Measurements from ENCODE around the gene YIPF3. TPM values are rescaled to one million over a fixed set of nuclear protein-coding genes. Genes with fewer than 3 reads are reported as not detected.
"Not testable (repeated sequence)": the region's sequence is repeated elsewhere in the genome, so short reads cannot be mapped to it uniquely, and the experiment has no call there.

The YIPF3 gene
- total and polyA plus RNA-seq, 9 of the 15 experiments (the other 6 are each of a cell fraction or from before 2014, with no cell fraction given) = 27.5 to 75.3 (median 57.6) TPM

DNA sequence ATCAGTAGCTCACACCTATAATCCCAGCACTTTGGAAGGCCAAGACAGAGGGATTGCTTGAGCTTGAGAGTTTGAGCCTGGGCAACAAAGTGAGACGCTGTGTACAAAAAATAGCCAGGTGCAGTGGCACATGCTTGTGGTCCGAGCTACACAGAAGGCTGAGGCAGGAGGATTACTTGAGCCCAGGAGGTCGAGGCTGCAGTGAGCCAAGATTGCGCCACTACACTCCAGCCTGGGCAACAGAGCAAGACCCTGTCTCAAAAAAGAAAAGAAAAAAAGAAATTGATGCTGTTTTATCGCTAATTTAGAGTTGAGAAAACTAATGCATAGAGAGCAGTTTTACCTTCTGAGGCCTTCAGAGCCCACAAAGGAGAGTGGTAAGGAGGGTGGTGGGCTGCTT, 18.4 kb downstream of the YIPF3 start:
- POLR2A ChIA-PET = interaction anchor here (0.5 to 1.8 kb wide), 4 partner anchors 9 to 130 kb away, joined by 3 to 4 read pairs (median 4); no protein-coding TSS in a partner anchor
- BruUV-seq (replicated peaks); H3K9ac ChIP-seq (ENCODE audit: insufficient read depth in 1 of 2, low read depth in 2 of 2, low read length in 2 of 2); H2AFZ ChIP-seq (ENCODE audit: low read depth, low read length); H3K9me3 ChIP-seq (replicated peaks; ENCODE audit: control insufficient read depth, insufficient read depth, low read depth, low read length); H3K4me2 ChIP-seq (ENCODE audit: insufficient read depth, low read length); FAIRE-seq; DNase-seq (ENCODE audit: extremely low read depth in 1 of 4, low spot score in 3 of 4); H3K79me2 ChIP-seq (ENCODE audit: control insufficient read depth, insufficient read depth, low read length); H3K9me1 ChIP-seq (ENCODE audit: control insufficient read depth, insufficient read depth, low read length); ATAC-seq; H3K27me3 ChIP-seq (ENCODE audit: control insufficient read depth in 2 of 2, insufficient read depth in 2 of 2, low read length in 2 of 2); H3K4me3 ChIP-seq; H3K27ac ChIP-seq (ENCODE audit: extremely low read depth, low read depth, low read length); intact Hi-C loops (cut with micrococcal nuclease); in situ Hi-C loops (cut with MboI): not testable (repeated sequence)
- TF ChIP-seq CEBPB (tag; IDR thresholded peaks at IDR 0.05) (peak; percentile 33), ZNF121 (CRISPR knock-in tag; conservative IDR thresholded peaks at IDR 0.05) (peak; percentile 9; the same call in 1 of the 2 replicates)
- Histone ChIP-seq H4K20me1 (replicated peaks; ENCODE audit: control insufficient read depth, insufficient read depth, low read length) (peaks cover 21% of the 10 kb centered on the region), H3K4me1 (replicated peaks in 1 of 2; ENCODE audit: control insufficient read depth in 2 of 2, insufficient read depth in 2 of 2, low read length in 2 of 2) (peaks cover 16 to 24% of the 10 kb centered on the region in 2 experiments), H3K36me3 (ENCODE audit: control insufficient read depth, insufficient read depth, low read length) (peaks cover 54% of the 10 kb centered on the region; the same call in 2 of the 3 replicates)
- WGBS (ENCODE audit: insufficient coverage, low coverage, missing lambda C conversion rate) = 83% methylated on average over 5 of the region's 5 CpGs
- CTCF ChIA-PET (ENCODE audit: low intra/inter-chr PET ratio) = interaction anchor here (1.0 kb wide), 1 partner anchor 44 kb away, joined by 4 read pairs; no protein-coding TSS in a partner anchor

DNA sequence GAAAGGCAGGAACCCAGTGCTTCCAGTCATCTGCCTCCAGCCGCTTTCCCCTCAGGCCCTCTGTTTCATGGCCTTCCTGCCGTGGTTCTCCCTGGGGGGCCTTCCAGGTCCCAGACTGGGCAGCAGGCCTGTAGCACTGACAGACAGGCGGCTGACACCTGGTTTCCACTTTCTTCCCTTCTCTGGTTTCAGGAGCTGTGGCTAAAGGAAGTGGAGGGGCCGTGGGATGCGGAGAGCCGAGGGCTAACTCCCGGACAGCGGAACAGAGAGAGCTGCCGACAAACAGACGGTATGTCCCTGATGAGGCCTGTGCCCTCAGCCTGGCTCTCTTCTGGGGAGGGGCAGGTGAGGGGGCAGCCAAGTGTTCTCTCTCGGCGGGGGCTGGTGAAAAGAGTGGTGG, 19.0 kb downstream of the YIPF3 start:
- Histone ChIP-seq H4K20me1 (replicated peaks; ENCODE audit: control insufficient read depth, insufficient read depth, low read length) (peaks cover 22% of the 10 kb centered on the region), H3K9me1 (ENCODE audit: control insufficient read depth, insufficient read depth, low read length) (peaks cover 3% of the 10 kb centered on the region), H3K4me3 (no peak overlapping the region), H3K27me3 (ENCODE audit: control insufficient read depth in 2 of 2, insufficient read depth in 2 of 2, low read length in 2 of 2) (no peaks in the 10 kb centered on the region), H3K79me2 (ENCODE audit: control insufficient read depth, insufficient read depth, low read length) (0 out of 3 replicates have a peak, but pooled peaks cover 3% of the 10 kb centered on the region), H2AFZ (ENCODE audit: low read depth, low read length) (no peak overlapping the region), H3K4me1 (replicated peaks in 1 of 2; ENCODE audit: control insufficient read depth in 2 of 2, insufficient read depth in 2 of 2, low read length in 2 of 2) (peaks cover 16 to 24% of the 10 kb centered on the region in 2 experiments), H3K27ac (ENCODE audit: extremely low read depth, low read depth, low read length) (no peak overlapping the region), H3K9me3 (replicated peaks; ENCODE audit: control insufficient read depth, insufficient read depth, low read depth, low read length) (no peaks in the 10 kb centered on the region), H3K9ac (ENCODE audit: insufficient read depth in 1 of 2, low read depth in 2 of 2, low read length in 2 of 2) (peak overlapping the region in 1 of 2 experiments; percentile 28; a peak in 1 of 4 replicates), H3K36me3 (ENCODE audit: control insufficient read depth, insufficient read depth, low read length) (peaks cover 48% of the 10 kb centered on the region; the same call in 2 of the 3 replicates), H3K4me2 (ENCODE audit: insufficient read depth, low read length) (no peak overlapping the region)
- in situ Hi-C loops (cut with MboI) (no loop called here), intact Hi-C loops (cut with micrococcal nuclease) (no loop called here)
- BruUV-seq (replicated peaks) = no TSS peak
- 93% methylated on average over 10 of the region's 12 CpGs for WGBS (ENCODE audit: insufficient coverage, low coverage, missing lambda C conversion rate)
- ChIA-PET POLR2A (interaction anchor here (0.7 to 1.8 kb wide), 3 partner anchors 10 to 59 kb away, joined by 3 to 4 read pairs (median 4); no protein-coding TSS in a partner anchor), CTCF (ENCODE audit: low intra/inter-chr PET ratio) (interaction anchor here (1.1 kb wide), 1 partner anchor 44 kb away, joined by 6 read pairs; no protein-coding TSS in a partner anchor)
- no peak for ATAC-seq
- no peak for DNase-seq (ENCODE audit: extremely low read depth in 1 of 4, low spot score in 3 of 4)
- no peak for FAIRE-seq
- TF ChIP-seq, protein P1, sequence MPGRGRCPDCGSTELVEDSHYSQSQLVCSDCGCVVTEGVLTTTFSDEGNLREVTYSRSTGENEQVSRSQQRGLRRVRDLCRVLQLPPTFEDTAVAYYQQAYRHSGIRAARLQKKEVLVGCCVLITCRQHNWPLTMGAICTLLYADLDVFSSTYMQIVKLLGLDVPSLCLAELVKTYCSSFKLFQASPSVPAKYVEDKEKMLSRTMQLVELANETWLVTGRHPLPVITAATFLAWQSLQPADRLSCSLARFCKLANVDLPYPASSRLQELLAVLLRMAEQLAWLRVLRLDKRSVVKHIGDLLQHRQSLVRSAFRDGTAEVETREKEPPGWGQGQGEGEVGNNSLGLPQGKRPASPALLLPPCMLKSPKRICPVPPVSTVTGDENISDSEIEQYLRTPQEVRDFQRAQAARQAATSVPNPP (IDR thresholded peaks at IDR 0.05; ENCODE audit: borderline replicate concordance, insufficient read depth, insufficient read length) = no peak
- TF ChIP-seq TARDBP (IDR thresholded peaks at IDR 0.05) (no peak), NCOR1 (IDR thresholded peaks at IDR 0.05) (no peak), FOXK1 (CRISPR knock-in tag; IDR thresholded peaks at IDR 0.05; ENCODE audit: borderline replicate concordance) (no peak), SUPT5H (IDR thresholded peaks at IDR 0.05) (no peak), ZNF232 (CRISPR knock-in tag; IDR thresholded peaks at IDR 0.05) (no peak), HOXB6 (CRISPR knock-in tag; IDR thresholded peaks at IDR 0.05; ENCODE audit: borderline replicate concordance) (no peak), ZNF561 (CRISPR knock-in tag; conservative IDR thresholded peaks at IDR 0.05) (no peak), TOE1 (IDR thresholded peaks at IDR 0.05; ENCODE audit: borderline replicate concordance) (no peak), TOE1 (CRISPR knock-in tag; IDR thresholded peaks at IDR 0.05; ENCODE audit: borderline replicate concordance, low read depth) (no peak)
- TF ChIP-seq, protein P2, sequence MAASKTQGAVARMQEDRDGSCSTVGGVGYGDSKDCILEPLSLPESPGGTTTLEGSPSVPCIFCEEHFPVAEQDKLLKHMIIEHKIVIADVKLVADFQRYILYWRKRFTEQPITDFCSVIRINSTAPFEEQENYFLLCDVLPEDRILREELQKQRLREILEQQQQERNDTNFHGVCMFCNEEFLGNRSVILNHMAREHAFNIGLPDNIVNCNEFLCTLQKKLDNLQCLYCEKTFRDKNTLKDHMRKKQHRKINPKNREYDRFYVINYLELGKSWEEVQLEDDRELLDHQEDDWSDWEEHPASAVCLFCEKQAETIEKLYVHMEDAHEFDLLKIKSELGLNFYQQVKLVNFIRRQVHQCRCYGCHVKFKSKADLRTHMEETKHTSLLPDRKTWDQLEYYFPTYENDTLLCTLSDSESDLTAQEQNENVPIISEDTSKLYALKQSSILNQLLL (CRISPR knock-in tag; IDR thresholded peaks at IDR 0.05; ENCODE audit: borderline replicate concordance) = no peak
